BE2C (cell line): ENCODE data around the gene CHCHD6.

Experiments
- DNase-seq: peaks from one replicate; pipeline ENCODE4 v3.0.0-alpha.2; 2020
- H3K27me3 ChIP-seq: fragments of 250-450 bp; sonication (Bioruptor Pico); 2 replicates; pipeline ENCODE4 v1.5.1; 2020; ENCODE audit warnings: mild to moderate bottlenecking
- H3K36me3 ChIP-seq: fragments of 250-450 bp; sonication (Bioruptor Pico); 2 replicates; pipeline ENCODE4 v1.5.1; 2020; ENCODE audit warnings: mild to moderate bottlenecking
- H3K4me1 ChIP-seq: fragments of 250-450 bp; sonication (Bioruptor Pico); 2 replicates; pipeline ENCODE4 v1.5.1; 2020
- H3K4me3 ChIP-seq: 2 replicates; pipeline ENCODE4 v1.5.1; 2011; ENCODE audit warnings: low read depth, low read length
- H3K9me3 ChIP-seq: fragments of 250-450 bp; sonication (Bioruptor Pico); 2 replicates; pipeline ENCODE4 v1.5.1; 2020
- CTCF ChIP-seq: IDR thresholded peaks from 2 replicates; pipeline ENCODE4 v1.5.1; 2012; ENCODE audit warnings: mild to moderate bottlenecking, low read depth, low read length

The CHCHD6 gene

GRCh38 chr3:126926684-126927400, 222.8 kb downstream of the CHCHD6 start:
- H3K4me3 ChIP-seq = no peak overlapping the region
- H3K9me3 ChIP-seq = no peaks in the 10 kb centered on the region
- H3K4me1 ChIP-seq = peaks cover 49% of the 10 kb centered on the region
- no peaks in the 10 kb centered on the region for H3K27me3 ChIP-seq
- no peaks in the 10 kb centered on the region for H3K36me3 ChIP-seq
- no peak for TF ChIP-seq CTCF
- peak; percentile 51 for DNase-seq

- H3K9me3 ChIP-seq = no peaks in the 10 kb centered on the region
- H3K4me3 ChIP-seq = no peak overlapping the region
- TF ChIP-seq CTCF = no peak
- H3K4me1 ChIP-seq = peaks cover 49% of the 10 kb centered on the region
- no peak for DNase-seq
- no peaks in the 10 kb centered on the region for H3K36me3 ChIP-seq
- no peaks in the 10 kb centered on the region for H3K27me3 ChIP-seq
Observed at GRCh38 chr3:126927401-126927750, 223.3 kb downstream of the CHCHD6 start.

- DNase-seq = peak; percentile 31
- H3K27me3 ChIP-seq = no peaks in the 10 kb centered on the region
- H3K36me3 ChIP-seq = no peaks in the 10 kb centered on the region
- H3K4me3 ChIP-seq = no peak overlapping the region
- peaks cover 49% of the 10 kb centered on the region for H3K4me1 ChIP-seq
- peak; percentile 35; the same call in 1 of the 2 replicates for TF ChIP-seq CTCF
- no peaks in the 10 kb centered on the region for H3K9me3 ChIP-seq
Observed at GRCh38 chr3:126927846-126928245, 223.8 kb downstream of the CHCHD6 start.

- peak; percentile 77 for DNase-seq
- TF ChIP-seq CTCF = no peak
- Histone ChIP-seq H3K4me3 (no peak overlapping the region), H3K36me3 (no peaks in the 10 kb centered on the region), H3K27me3 (no peaks in the 10 kb centered on the region), H3K4me1 (peaks cover 52% of the 10 kb centered on the region), H3K9me3 (no peaks in the 10 kb centered on the region)
Observed at GRCh38 chr3:126928921-126929474, 225.0 kb downstream of the CHCHD6 start.

GRCh38 chr3:126930936-126931600, 227.0 kb downstream of the CHCHD6 start:
- H3K9me3 ChIP-seq = no peaks in the 10 kb centered on the region

More at GRCh38 chr3:126930936-126931600, 227.0 kb downstream of the CHCHD6 start:
- Histone ChIP-seq H3K27me3 (no peaks in the 10 kb centered on the region), H3K36me3 (no peaks in the 10 kb centered on the region), H3K4me1 (peaks cover 47% of the 10 kb centered on the region), H3K4me3 (no peak overlapping the region)
- no peak for TF ChIP-seq CTCF
- no peak for DNase-seq
